Stimulated activated CD8-positive, alpha-beta memory T cell treated with anti-CD3 and anti-CD28 coated beads, Interleukin-15, amount 100 ng/mL, for 24 hours (primary cell): ENCODE measurements around the gene GPRC5A.
"Not testable (repeated sequence)": the region's sequence is repeated elsewhere in the genome, so short reads cannot be mapped to it uniquely, and the experiment has no call there.

ENCODE experiments used
- DNase-seq: peaks from one replicate; pipeline ENCODE4 v3.0.0-alpha.2; 2020; ENCODE audit warnings: low read depth

The GPRC5A gene, protein sequence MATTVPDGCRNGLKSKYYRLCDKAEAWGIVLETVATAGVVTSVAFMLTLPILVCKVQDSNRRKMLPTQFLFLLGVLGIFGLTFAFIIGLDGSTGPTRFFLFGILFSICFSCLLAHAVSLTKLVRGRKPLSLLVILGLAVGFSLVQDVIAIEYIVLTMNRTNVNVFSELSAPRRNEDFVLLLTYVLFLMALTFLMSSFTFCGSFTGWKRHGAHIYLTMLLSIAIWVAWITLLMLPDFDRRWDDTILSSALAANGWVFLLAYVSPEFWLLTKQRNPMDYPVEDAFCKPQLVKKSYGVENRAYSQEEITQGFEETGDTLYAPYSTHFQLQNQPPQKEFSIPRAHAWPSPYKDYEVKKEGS

DNA sequence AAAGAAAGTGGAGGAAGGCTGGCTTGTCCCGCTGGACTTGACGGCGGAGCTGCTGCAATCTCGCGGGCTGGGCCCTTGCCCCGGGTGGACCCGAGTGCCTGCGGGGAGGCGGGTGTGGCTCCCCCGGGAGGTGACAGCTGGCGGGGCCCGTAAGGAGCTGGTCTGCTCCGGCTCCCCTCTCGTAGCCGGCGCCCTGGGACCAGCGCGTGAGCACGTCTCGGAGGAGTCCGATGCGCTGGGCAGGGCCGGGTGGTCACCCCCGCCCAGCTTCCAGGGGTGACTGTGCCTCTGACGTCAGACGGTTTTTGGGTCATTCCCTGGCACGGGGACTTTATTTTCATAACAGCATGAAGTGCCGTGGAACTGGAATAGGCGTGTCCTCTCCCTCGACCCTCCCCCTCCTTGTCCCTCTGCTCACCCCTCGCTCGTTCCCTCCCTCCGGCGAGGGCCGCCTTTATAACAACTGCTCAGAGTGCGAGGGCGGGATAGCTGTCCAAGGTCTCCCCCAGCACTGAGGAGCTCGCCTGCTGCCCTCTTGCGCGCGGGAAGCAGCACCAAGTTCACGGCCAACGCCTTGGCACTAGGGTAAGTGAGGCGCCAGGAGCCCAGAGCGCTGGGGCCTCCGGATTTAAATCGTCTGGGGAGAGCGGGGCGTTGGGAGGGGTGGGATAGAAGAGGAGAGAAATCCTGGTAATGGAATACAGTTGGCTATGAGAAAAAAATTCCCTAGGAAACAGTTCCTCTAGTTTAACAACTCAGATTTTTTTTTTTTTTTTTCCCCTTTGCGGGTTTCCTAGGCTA lies at the start of gene GPRC5A:
Gene GPRC5A, plus strand, starts transcription at position 483 of the 801 bp plus-strand sequence. CDS start 16,688 bp downstream, outside the sequence.
- no peak for DNase-seq

DNA sequence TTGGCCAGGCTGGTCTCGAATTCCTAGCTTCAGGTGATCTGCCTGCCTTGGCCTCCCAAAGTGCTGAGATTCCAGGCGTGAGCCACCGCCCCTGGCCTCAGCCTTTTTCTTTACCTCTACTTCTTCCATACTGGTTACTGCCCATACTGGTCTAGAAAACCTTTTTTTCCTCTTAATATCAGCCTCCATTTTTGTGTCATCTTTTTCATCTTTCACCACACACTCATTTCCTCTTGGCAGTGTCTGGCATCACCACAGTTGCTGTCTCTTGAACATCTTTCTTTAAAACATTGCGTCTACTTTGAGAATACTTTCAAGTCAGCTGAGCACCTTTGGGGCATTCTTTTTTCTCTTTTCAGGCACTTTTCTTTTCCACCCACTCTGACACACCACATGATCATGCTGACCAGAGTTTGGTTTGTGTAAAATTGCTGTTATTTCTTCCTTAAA lies 45.5 kb upstream of the GPRC5A start:
- no peak for DNase-seq

DNA sequence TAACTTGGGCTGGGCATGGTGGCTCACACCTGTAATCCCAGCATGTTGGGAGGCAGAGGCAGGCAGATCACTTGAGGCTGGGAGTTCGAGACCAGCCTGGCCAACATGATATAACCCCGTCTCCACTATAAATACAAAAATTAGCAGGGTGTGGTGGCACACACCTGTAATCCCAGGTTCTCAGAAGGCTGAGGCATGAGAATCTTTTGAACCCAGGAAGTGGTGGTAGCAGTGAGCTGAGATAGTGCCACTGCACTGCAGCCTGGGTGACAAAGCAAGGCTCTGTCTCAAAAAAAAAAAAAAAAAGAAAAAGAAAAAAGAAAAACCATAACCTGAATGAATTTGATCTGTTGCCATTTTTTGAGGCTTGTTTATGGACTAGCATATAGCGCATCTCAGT lies 44.6 kb upstream of the GPRC5A start:
- DNase-seq = not testable (repeated sequence)

DNA sequence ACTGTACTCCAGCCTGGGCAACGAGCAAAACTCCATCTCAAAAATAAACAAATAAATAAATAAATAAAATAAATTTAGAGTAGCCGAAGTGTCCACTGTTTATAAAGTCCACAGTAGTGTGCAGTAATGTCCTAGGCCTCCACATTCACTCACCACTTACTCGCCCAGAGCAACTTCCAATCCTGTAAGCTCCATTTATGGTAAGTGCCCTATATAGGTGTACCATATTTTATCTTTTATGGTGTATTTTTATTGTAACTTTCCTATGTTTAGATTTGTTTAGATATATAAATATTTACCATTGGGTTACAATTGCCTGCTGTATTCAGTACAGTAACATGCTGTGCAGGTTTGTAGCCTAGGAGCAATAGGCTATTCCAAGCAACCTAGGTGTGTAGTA lies 37.9 kb upstream of the GPRC5A start:
- DNase-seq = no peak

DNA sequence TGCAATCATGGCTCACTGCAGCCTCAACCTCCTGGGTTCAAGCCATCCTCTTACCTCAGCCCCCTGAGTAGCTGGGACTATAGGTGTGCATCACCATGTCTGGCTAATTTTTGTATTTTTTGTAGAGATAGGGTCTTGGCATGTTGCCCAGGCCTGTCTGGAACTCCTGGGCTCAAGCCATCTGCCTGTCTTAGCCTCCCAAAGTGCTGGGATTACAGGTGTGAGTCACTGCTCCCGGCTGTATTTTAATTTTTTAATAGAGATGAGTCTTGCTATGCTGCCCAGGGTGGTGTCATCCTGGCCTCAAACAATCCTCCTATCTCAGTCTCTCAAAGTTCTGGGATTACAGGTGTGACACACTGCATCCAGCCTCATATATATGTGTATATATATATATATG lies 31.7 kb upstream of the GPRC5A start:
- no peak for DNase-seq

DNA sequence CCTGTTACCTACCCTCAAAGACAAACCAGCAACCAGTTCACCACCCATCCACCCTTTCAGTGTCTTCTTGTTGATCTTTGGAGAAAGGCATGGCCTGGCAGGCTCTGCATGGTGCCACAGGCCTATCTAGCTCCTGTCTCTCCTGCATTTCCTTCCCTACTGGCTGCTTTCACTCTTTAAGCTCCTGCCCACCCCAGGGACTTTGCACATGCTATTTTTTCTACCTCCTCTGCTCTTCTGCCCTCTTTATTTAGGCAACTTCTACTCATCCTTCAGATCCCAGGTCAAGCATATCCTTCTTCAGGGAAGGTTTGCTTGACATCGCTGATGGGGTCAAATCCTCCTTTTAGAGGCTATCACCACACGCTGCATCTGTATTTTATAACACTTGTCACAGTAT lies 27.1 kb upstream of the GPRC5A start:
- no peak for DNase-seq

DNA sequence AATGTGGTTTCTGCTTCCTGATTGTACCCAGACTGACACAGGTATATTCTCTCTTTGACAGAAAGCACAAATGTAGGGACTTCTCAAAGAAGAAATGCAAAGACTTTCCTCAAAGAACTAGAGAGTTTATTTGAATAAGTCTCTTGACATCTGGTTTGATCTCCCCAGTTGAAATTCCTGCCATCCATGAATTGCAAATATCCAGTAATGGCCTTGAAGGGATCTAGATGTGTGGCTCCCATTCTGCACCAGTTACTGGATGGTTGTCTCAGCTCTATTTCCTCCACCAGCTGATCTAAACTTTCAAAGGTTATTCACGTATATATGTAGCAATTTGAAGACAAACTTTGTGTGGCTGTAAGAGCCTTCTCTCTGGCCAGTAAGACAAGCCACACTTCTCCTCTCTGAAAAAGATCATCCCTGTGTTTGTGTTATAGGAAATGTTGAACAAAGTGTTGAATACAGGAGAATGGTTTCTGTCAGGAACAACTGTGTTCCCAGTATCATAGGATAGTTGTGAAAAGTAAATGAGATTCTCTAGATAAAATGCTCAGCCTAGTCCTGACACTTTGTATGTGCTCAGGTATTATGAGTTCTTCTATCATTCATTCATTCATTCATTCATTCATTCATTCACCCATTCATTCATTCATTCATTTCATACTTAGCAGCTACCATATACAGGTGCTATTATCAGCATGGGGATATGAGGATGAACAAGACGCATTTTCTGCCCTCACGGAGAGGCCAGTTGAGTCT lies 22.7 kb upstream of the GPRC5A start:
- DNase-seq = no peak

DNA sequence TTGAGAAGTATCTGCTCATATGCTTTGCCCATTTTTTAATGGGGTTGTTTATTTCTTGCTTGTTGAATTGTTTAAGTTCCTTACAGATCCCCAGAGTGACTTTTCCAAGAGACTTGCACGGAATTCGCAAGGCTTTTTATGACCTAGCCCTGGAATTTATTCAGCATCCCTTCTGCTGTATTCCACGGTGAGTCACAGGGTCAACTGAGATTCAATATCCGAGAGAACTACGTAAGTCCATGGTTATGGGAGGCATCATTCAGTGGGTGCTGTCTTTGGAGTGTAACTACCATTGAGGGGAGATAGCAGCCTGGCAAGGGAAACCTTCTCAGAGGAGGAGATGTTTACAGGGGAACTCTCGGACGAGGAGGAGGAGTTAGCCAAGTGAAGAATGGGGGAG lies 20.9 kb upstream of the GPRC5A start:
- DNase-seq = no peak

DNA sequence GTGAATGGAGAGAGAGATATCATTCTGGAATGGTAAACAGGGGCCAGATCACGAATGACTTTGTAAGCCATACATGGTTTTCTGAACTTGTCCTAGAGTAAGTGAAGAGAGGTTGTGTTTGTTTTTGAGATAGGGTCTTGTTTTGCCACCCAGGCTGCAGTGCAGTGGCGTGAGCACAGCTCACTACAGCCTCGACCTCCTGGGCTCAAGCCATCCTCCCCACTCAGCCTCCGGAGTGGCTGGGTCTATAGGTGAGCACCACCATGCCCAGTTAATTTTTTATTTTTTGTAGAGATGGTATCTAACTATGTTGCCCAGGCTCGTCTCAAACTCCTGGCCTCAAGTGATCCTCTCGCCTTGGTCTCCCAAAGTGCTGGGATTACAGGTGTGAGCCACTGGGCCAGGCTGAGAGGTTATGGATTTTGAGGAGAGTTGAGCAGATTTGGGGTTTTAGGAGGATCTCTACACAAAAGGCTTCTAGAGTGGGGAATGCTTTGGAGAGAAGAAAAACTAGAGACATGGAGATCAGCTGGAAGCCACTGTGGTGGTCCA lies 19.7 kb upstream of the GPRC5A start:
- no peak for DNase-seq

DNA sequence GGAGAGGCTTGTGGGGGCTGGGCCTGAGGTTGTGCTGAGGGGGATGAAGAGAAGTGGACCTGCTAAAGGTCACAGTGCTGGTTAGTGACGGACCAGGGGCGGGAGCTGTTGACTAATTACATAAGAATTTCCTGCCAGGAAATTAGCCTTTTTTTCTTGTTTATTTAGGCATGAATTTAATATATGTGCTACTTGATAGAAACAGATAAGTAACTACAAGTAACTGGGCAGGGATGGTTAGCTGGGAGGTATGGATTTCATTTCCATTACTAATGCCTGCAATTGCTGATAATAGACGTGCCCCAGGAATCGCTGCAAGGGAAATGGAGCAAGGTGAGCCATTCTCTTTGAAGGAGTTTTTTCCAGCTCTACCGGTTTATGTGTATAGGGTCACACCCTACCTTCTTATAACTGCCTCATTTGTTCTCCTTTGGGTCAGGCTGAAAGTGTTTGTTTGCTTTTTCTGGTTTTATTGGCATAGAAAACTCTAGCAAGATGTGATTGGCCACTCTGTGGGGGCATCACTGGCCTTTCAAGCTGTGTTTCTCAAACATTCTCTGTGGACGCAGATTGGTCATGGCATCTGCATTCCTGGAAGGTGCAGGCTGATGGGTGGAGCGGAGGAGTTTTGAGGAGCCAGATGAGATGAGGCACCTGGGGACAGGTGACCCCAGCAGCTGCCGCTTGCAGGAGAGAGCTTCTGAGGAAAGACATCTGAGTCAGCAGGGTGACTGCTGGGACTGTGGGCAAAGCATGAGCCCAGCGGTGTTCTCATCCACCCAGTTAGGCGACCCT lies 19.0 kb upstream of the GPRC5A start:
- no peak for DNase-seq

DNA sequence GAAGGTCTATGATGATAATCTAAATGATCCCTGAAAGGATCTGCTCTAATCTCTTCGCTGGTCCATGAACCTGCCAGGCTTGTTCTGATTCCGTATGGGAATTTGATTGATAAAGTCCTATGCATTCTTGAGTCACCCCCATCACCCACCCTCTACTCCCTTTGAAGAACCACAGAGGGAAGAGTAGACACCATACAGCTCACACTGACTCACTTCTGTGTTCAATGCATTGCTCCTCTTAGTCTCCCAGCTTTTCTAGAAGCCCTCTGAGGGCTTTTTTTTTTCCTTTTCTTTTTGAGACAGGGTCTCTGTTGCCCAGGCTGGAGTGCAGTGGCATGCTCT lies 18.5 kb upstream of the GPRC5A start:
- no peak for DNase-seq

DNA sequence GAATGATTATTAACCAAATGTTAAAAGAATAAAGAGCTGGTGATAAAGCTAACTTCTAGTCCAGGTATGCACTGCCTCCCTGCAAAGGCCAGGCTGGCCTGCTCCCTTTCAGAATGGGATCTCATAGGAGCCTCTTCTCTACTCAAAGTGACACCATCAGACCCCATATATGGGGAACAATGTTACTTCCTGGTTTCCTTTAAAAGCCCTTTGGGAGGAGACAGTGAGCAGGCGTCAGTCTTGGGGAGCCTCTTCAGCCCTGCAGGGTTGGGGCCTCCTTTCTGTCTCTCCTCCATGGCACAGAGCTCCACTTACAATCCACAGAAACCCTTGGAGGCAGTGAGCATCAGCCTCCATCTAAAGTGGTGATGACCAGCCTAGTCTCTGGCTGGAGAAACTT lies 17.3 kb upstream of the GPRC5A start:
- DNase-seq = no peak

DNA sequence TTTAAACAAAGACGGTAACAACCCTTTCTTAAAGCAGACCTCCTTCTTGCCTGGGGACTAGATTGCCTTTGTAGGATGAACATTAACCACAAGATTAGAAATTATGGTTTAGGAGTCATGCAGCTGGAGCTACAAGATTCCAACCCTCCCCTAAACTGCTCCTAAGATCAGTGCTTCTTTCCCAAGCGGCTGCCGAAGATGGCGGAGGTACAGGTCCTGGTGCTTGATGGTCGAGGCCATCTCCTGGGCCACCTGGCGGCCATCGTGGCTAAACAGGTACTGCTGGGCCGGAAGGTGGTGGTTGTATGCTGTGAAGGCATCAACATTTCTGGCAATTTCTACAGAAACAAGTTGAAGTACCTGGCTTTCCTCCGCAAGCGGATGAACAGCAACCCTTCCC lies 16.1 kb upstream of the GPRC5A start:
- DNase-seq = not testable (repeated sequence)

DNA sequence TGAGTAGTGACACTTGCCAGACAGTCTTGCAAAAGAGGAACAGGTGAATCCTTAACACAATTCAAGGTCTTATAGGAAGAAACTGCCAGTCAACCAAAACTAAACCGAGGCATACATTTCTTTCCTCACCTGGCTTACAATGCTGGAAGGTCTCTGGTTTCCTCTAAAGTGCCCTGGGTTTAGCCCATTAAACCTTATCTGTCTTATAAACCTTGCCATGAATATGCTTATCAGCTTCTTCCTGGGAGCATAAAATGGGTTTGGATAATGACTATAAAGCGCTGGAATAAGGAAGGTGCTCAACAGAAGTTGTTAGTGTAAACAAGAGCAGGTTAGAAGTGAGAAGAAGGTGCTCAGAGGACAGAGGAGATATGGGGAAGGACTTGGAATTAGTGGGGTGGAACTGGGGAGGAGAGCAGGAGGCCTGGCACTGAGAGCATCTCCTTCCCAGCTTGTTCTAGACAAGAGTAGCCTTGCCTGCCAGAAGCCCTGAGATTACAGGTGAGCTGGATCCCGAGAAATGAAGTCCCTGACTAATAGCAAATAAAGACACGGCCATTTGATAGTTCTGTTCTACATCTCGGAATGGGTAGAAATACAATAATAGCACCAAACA lies 14.1 kb upstream of the GPRC5A start:
- DNase-seq = no peak

DNA sequence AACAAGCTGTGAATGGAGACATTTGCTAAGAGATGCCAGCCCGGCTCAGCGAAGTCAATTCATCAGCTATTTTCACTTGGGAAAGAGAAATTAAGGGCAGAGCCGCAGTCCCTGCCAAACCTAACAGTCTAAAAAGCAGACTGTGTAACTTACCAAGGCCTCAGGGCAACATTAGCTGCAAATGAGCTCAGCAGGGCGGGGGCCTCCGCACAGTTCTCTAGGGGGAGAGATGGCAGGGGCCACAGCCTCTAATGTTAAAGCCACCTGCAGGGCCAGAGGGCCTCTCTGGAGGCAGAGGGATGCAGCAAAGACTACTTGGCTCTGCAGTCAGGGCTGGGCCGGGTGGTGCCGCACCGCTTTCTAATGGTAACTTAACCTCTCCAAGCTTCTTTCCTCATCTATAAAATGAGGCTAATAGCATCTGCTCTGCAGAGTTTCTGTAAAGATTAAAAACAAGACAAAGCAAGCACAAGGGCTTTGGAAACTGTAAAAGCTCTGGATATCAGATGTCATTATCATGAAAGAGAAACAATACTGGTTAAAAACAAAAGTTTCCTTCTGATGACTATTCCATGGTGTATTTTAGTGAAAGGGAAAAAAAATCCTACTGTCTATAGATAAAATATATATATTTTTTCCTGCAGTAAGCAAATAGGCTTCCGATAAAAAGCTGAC lies 13.4 kb upstream of the GPRC5A start:
- DNase-seq = no peak

DNA sequence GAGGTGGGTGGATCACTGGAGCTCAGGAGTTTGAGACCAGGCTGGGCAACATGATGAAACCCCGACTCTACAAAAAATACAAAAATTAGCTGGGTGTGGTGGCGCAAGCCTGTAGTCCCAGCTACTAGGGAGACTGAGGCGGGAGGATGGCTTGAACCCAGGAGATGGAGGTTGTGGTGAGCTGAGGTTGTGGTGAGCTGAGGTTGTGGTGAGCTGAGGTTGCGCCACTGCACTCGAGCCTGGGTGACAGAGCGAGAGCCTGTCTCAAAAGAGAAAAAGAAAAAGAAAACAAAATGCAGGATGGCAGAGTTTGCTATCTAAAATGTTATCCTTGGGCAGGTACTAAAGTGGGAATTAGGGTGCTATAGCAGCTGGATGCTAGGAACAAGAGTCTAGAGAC lies 10.8 kb upstream of the GPRC5A start:
- no peak for DNase-seq

DNA sequence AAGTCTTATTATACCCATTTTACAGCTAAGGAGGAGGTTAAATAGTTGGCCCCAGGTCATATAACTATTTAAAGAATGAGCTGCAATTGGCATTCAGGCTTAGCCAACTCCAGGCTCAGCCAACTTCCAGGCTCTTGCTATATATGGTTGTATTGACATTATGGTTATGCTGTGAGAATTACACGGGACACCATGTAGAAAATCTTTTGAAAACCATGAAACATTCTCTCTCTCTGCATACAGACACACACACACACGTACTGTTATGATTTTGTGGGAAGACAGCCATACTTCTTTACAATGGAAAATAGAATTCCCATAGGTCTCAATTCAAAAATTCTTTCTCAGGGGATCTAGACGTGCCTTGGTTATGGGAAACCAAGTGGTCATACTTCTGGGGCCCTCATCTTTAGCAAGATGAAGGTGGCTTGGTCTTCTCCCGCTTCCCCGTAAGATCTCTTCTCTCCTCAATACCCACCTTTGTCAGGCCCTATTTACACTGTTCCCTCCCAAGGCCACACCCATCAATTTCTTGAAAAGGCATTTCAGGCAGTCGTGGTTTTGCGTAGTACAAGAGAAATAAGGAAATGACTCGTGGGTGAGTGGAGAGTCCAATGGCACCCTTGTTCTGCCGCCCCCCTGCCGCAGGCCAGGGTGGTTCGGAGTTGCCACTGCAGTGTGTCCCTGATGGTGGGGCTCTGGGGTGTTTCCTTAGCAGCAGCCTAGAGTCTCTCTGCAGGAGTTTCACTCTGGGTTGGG lies 10.0 kb upstream of the GPRC5A start:
- no peak for DNase-seq

DNA sequence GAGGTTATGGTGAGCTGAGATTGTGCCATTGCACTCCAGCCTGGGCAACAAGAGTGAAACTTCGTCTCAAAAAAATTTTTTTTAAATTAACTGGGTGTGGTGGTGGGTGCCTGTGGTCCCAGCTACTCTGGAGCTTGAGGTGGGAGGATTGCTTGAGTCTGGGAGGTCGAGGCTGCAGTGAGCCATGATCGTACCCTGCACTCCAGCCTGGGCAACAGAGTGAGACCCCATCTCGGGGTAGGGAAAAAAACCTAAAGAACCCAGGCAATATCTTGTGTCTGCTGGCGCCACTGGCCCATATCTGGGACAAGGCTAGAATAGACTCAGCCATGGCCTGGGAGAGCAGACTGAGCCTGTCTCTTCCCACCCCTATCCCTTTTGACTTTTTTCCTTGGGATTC lies 9.1 kb upstream of the GPRC5A start:
- no peak for DNase-seq

DNA sequence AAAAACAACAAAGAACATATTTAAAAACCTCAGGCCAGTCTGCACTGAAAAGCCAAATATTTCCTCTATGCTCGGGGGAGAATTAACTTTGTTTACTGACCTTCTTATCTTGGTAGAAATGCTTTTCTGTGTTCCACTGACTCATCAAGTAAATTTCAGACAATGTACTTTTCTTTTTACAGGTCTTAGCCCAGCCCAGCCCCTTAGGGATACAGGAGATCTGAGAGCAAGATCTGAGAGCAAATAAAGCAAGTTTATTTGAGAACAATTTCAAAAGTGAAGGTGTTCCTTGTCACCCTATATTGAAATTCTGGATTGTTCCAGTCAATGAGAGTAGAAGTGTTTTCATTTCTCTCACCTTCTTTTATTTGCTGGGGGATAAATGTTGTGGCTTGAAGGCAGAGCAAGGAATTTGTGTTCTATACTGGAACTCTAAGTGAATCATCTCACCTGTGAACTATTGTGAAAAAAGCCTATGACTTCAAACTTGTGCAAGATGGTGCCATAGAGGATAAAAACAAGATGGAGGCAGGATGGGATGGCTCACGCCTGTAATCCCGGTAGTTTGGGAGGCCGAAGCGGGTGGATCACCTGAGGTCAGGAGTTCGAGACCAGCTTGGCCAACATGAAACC lies 7.9 kb upstream of the GPRC5A start:
- DNase-seq = no peak
